GM12878 (cell line): Measurements from ENCODE around the gene BBOX1. TPM values are rescaled to one million over a fixed set of nuclear protein-coding genes. Genes with fewer than 3 reads are reported as not detected.

ENCODE experiments used
- ATAC-seq: fragments of 200-7000 bp; cut with Tn5 transposase; 3 replicates; pipeline ENCODE4 v1.9.1; 2020; ENCODE audit warnings: mild to moderate bottlenecking, moderate library complexity
- BruUV-seq: library from RNA; stranded (reverse); fragments of 400-500 nt; replicated peaks from 2 replicates; lab custom pipeline; 2021; lab: Mats Ljungman, UMichigan
- CTCF ChIA-PET: fragments of 300-600 bp; sonication (Branson Sonifier 250); formaldehyde crosslinking; extraction: SDS; loops from one replicate; lab custom pipeline; 2021; ENCODE audit warnings: inconsistent platforms; lab: Yijun Ruan, JAX
- POLR2A ChIA-PET: fragments of 350-600 bp; formaldehyde crosslinking; extraction: SDS; loops from one replicate; lab custom pipeline; 2021; ENCODE audit warnings: inconsistent platforms; lab: Charles Lee
- RAD21 ChIA-PET: fragments of 300-600 bp; sonication (Branson Sonifier 250); formaldehyde crosslinking; loops from one replicate; lab custom pipeline; 2023; ENCODE audit warnings: antibody characterized with exemption; ENCODE audit not compliant: unreplicated experiment; lab: Charles Lee
- SMC1A ChIA-PET: fragments of 300-600 bp; sonication (Branson Sonifier 250); formaldehyde crosslinking; loops from one replicate; lab custom pipeline; 2023; ENCODE audit not compliant: unreplicated experiment, uncharacterized antibody; lab: Charles Lee
- DNase-seq: peaks from one replicate; pipeline ENCODE4 v3.0.0-alpha.2; 2011; ENCODE audit warnings: low read depth, low spot score
- FAIRE-seq: peaks from 3 replicates; lab custom pipeline; 2011; peaks lifted over from hg19 to GRCh38; lab: Jason Lieb, UNC
- H2AFZ ChIP-seq: 2 replicates; pipeline ENCODE4 v1.6.0; 2011; ENCODE audit warnings: low read depth, low read length, control low read depth; ENCODE audit not compliant: control insufficient read depth
- H3K27ac ChIP-seq: 2 replicates; pipeline ENCODE4 v1.5.1; 2011; ENCODE audit warnings: control low read depth; ENCODE audit not compliant: control insufficient read depth, insufficient read depth
- H3K27me3 ChIP-seq, 2 experiments: replicated peaks in 1 of 2; 2 replicates each; pipeline versions ENCODE4 v1.6.0 to v1.6.1; 2011; ENCODE audit warnings: low read length in 1 of 2; ENCODE audit not compliant: control insufficient read depth in 2 of 2, insufficient read depth in 2 of 2
- H3K36me3 ChIP-seq, 2 experiments: 2 replicates each; pipeline ENCODE4 v1.5.1; 2011; ENCODE audit warnings: low read length in 1 of 2; ENCODE audit not compliant: control insufficient read depth in 2 of 2, insufficient read depth in 2 of 2
- H3K4me1 ChIP-seq: 2 replicates; pipeline ENCODE4 v1.6.1; 2011; ENCODE audit warnings: mild to moderate bottlenecking, low read length, moderate library complexity, mixed read lengths; ENCODE audit not compliant: control insufficient read depth, insufficient read depth
- H3K4me2 ChIP-seq: 2 replicates; pipeline ENCODE4 v1.6.0; 2011; ENCODE audit warnings: control low read depth; ENCODE audit not compliant: control insufficient read depth, insufficient read depth
- H3K4me3 ChIP-seq: fragments of 200-600 bp; sonication (generic); 2 replicates; pipeline ENCODE4 v1.5.1; 2016
- H3K79me2 ChIP-seq: 2 replicates; pipeline ENCODE4 v1.6.0; 2011; ENCODE audit warnings: low read length; ENCODE audit not compliant: control insufficient read depth, insufficient read depth
- H3K9ac ChIP-seq: 2 replicates; pipeline ENCODE4 v1.8.0; 2011; ENCODE audit warnings: low read length, control low read depth, mixed read lengths; ENCODE audit not compliant: control insufficient read depth, insufficient read depth
- H3K9me3 ChIP-seq: replicated peaks from 3 replicates; pipeline ENCODE4 v1.5.1; 2011; ENCODE audit warnings: mild to moderate bottlenecking, low read length; ENCODE audit not compliant: control insufficient read depth, insufficient read depth
- H4K20me1 ChIP-seq: 2 replicates; pipeline ENCODE4 v1.6.0; 2011; ENCODE audit not compliant: control insufficient read depth, insufficient read depth
- BMI1 ChIP-seq: fragments of 450-650 bp; IDR thresholded peaks from 2 replicates; pipeline ENCODE4 v1.6.1; 2016; ENCODE audit warnings: mild to moderate bottlenecking, moderate library complexity, borderline replicate concordance
- FOS ChIP-seq: IDR thresholded peaks from 3 replicates; pipeline ENCODE4 v1.6.1; 2011; ENCODE audit warnings: borderline replicate concordance; ENCODE audit not compliant: insufficient read length; ENCODE audit errors: extremely low read depth
- MXI1 ChIP-seq: fragments of 150-350 bp; IDR thresholded peaks from 2 replicates; pipeline ENCODE4 v1.6.1; 2011; ENCODE audit warnings: low read depth, mild to moderate bottlenecking, inconsistent platforms, low read length, improper control_type of control experiment
- SMAD5 ChIP-seq: IDR thresholded peaks from 2 replicates; pipeline ENCODE4 v1.6.1; 2016; ENCODE audit warnings: antibody characterized with exemption, low read depth
- SMARCA5 ChIP-seq: fragments of 450-650 bp; IDR thresholded peaks from 2 replicates; pipeline ENCODE4 v1.6.1; 2017; ENCODE audit warnings: mild to moderate bottlenecking
- SP1 ChIP-seq: IDR thresholded peaks from one replicate; pipeline ENCODE4 v1.6.1; 2011; ENCODE audit warnings: low read depth, low read length
- SUPT20H ChIP-seq: IDR thresholded peaks from 2 replicates; pipeline ENCODE4 v1.6.1; 2011; ENCODE audit warnings: low read depth, mild to moderate bottlenecking, low read length, moderate library complexity, borderline replicate concordance; ENCODE audit not compliant: control insufficient read depth
- YBX1 ChIP-seq: fragments of 450-650 bp; IDR thresholded peaks from 2 replicates; pipeline ENCODE4 v1.6.1; 2016; ENCODE audit warnings: antibody characterized with exemption
- WGBS: methylation state at CpG from one replicate; pipeline ENCODE4 v1.1.6; 2016; ENCODE audit warnings: low lambda C conversion rate; ENCODE audit not compliant: insufficient replicate concordance, insufficient coverage; ENCODE audit errors: missing lambda C conversion rate; 5-methylcytosine and 5-hydroxymethylcytosine counted together
- in situ Hi-C: fragments of 300-500 bp; cut with MboI; formaldehyde crosslinking; loops from 9 replicates; pipeline ENCODE4 v1.14.3; 2018; ENCODE audit warnings: mixed read lengths
- intact Hi-C: fragments of 100-400 bp; cut with micrococcal nuclease; formaldehyde crosslinking; loops from one replicate; pipeline ENCODE4 v1.14.2; 2022; ENCODE audit not compliant: unreplicated experiment
- polyA plus RNA-seq, 11 experiments: library from polyadenylated mRNA; depleted of rRNA in 4 of 11; unstranded in 6 of 11; stranded (reverse) in 5 of 11; fragments of >200 nt; fragmentation: Nextera tagmentation in 4 of 11; fragmentation: Illumina TruSeq in 1 of 11; extraction: Ambion mirVana in 4 of 11; extraction: Trizol in 1 of 11; gene quantifications; 1 replicate in 1 of 11; 2 replicates in 10 of 11; pipeline versions ENCODE4 v1.2.1 to v1.2.3, GENCODE V29; 2011 to 2016; ENCODE audit warnings: inconsistent platforms in 2 of 11, missing spikeins in 2 of 11, low read depth in 1 of 11
- total RNA-seq, 4 experiments: library from RNA; depleted of rRNA in 3 of 4; stranded (reverse); fragments of >200 nt in 3 of 4; fragmentation: Illumina TruSeq in 1 of 4; extraction: Trizol in 1 of 4; gene quantifications; 2 replicates each; pipeline versions ENCODE4 v1.2.1 to v1.2.3, GENCODE V29; 2013 to 2021

Gene BBOX1
- total and polyA plus RNA-seq, 10 of the 15 experiments (the other 5 are each of a cell fraction or from before 2014, with no cell fraction given): 3.5 TPM; not detected in 9

DNA sequence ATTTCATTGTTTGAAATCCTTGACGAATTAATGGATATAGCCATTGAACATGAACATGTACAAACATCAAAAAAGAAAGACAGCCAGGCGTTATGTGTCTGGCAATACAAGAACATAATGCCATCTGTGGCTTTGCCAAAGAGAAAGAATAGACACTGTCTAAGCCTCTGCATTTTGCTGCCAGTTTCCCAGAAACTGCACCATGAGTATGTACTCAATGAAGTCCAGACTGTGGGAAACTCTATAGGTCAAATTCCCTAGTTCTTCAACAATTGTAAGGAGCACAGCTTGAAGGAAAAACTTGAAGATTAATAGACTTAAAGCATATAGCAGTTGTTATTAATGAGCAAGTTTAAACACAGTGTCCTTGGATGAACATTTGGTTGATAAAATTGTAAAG is 71.3 kb downstream of the BBOX1 start:
- CTCF ChIA-PET: no interaction called here
- Histone ChIP-seq H3K27ac (no peak overlapping the region), H3K4me2 (no peak overlapping the region), H3K9ac (no peak overlapping the region), H3K4me3 (no peak overlapping the region), H3K4me1 (no peaks in the 10 kb centered on the region), H3K79me2 (no peaks in the 10 kb centered on the region), H3K9me3 (no peaks in the 10 kb centered on the region), H2AFZ (no peak overlapping the region), H3K36me3 (no peaks in the 10 kb centered on the region), H4K20me1 (no peaks in the 10 kb centered on the region), H3K27me3 (no peaks in the 10 kb centered on the region)
- intact Hi-C loops: no loop called here
- TF ChIP-seq SMARCA5 (no peak), YBX1 (no peak), SMAD5 (no peak), SP1 (no peak), BMI1 (no peak), MXI1 (no peak)
- WGBS: 6% methylated on average over 2 of the region's 2 CpGs
- POLR2A ChIA-PET: no interaction called here
- in situ Hi-C loops: no loop called here
- no TSS peak for BruUV-seq
- RAD21 ChIA-PET: no interaction called here
- DNase-seq: no peak
- ATAC-seq: no peak
- no peak for FAIRE-seq
- SMC1A ChIA-PET: interaction anchor here (1.1 kb wide), 1 partner anchor 47 kb away, joined by 5 read pairs; no protein-coding TSS in a partner anchor

DNA sequence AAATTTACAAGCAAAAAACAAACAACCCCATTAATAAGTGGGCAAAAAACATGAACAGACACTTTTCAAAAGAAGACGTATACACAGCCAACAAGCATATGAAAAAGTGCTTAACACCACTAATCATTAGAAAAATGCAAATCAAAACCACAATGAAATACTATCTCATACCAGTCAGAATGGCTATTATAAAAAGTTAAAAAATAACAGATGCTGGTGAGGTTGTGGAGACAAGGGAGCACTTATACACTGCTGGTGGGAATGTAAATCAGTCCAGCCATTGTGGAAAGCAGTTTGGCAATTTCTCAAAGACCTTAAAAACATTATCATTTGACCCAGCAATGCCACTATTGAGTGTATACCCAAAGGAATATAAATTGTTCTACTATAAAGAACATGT is 72.3 kb downstream of the BBOX1 start:
- POLR2A ChIA-PET: no interaction called here
- TF ChIP-seq FOS: no peak
- no peak for TF ChIP-seq SUPT20H
- TF ChIP-seq, all 136 proteins: peak for 0
- Histone ChIP-seq H2AFZ (no peak overlapping the region), H3K4me2 (no peak overlapping the region), H3K79me2 (no peaks in the 10 kb centered on the region), H3K9ac (no peak overlapping the region), H3K27ac (no peak overlapping the region), H3K36me3 (no peaks in the 10 kb centered on the region), H3K4me1 (no peaks in the 10 kb centered on the region), H3K4me3 (no peak overlapping the region), H4K20me1 (no peaks in the 10 kb centered on the region), H3K27me3 (no peaks in the 10 kb centered on the region), H3K9me3 (no peaks in the 10 kb centered on the region)
- FAIRE-seq (no peak), ATAC-seq (no peak), DNase-seq (no peak)
- ChIA-PET RAD21 (no interaction called here), CTCF (interaction anchor here (0.6 kb wide), 1 partner anchor 20 kb away, joined by 3 read pairs; no protein-coding TSS in a partner anchor), SMC1A (no interaction called here)
- intact Hi-C loops: no loop called here
- no TSS peak for BruUV-seq
- in situ Hi-C loops: no loop called here
- 36% methylated on average over 1 of the region's 1 CpG for WGBS
